Fibroblast of villous mesenchyme (primary cell): ENCODE measurements around the gene NRP2. TPM values are rescaled to one million over a fixed set of nuclear protein-coding genes. Genes with fewer than 3 reads are reported as not detected.

ENCODE experiments used
- DNase-seq: peaks from one replicate; pipeline ENCODE4 v3.0.0-alpha.2; 2010; ENCODE audit warnings: low read depth
- H3K4me3 ChIP-seq: 2 replicates; pipeline ENCODE4 v1.5.1; 2011; ENCODE audit warnings: low read depth, mild to moderate bottlenecking, low read length
- CTCF ChIP-seq: IDR thresholded peaks from 2 replicates; pipeline ENCODE4 v1.5.1; 2012; ENCODE audit warnings: low read depth, mild to moderate bottlenecking, low read length; ENCODE audit not compliant: insufficient read depth
- total RNA-seq: library from RNA; depleted of rRNA; stranded (reverse); fragments of >200 nt; gene quantifications from 2 replicates; pipeline ENCODE4 v1.2.3, GENCODE V29; 2012

NRP2 gene
- total RNA-seq, 1 donor, result 117 TPM

DNA sequence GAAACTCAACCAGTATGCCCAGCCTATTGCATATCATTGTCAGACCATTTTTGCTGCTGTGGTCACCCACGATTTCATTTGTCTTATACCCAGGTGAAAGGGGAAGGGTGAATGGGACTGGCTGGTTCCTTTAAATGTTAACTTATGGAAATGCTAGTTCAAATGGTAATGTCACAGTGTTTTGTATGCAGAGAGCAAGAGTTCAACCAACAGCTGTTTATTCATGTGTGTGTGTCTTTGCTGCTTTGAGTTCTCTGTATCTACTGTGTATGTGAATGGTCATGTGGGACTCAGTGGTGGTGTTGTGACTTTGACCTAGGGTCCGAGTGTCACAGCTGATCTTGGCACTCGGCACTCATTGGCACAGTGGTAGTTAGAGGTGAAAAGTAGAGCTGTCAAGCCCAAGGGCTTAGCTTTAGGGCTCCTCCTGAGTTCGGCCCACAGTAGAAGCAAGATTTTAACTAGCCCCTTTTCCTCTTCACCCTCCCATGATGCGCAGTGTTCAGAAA, 114.6 kb downstream of the NRP2 start:
- no peak overlapping the region for H3K4me3 ChIP-seq
- no peak for DNase-seq
- TF ChIP-seq CTCF, result no peak

- TF ChIP-seq CTCF, result no peak
- DNase-seq, result no peak
- H3K4me3 ChIP-seq, result no peak overlapping the region
These were observed 115.6 kb downstream of the NRP2 start for GRCh38 chr2:205797866-205798265.

DNA sequence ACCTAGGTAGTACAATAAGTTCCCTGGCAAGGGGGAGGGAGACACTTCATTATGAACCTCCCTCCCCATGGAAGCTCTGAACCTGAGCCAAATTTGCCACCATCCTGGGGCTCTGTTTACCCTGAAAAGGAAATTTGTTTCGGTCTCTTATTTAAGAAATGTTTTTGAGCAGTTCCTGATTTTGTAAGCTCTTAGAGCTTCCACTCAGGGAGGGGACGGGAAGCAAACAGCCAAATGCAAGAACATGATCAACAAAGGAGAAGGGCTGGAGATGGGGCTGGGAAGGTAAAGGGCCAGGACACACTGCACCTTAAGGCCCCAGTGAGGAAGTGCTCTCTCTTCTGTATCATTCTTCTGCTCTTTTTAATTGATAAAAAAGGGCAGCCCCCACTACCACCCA, 117.9 kb downstream of the NRP2 start:
- no peak for TF ChIP-seq CTCF
- peak; percentile 20 for DNase-seq
- H3K4me3 ChIP-seq, result no peak overlapping the region

DNA sequence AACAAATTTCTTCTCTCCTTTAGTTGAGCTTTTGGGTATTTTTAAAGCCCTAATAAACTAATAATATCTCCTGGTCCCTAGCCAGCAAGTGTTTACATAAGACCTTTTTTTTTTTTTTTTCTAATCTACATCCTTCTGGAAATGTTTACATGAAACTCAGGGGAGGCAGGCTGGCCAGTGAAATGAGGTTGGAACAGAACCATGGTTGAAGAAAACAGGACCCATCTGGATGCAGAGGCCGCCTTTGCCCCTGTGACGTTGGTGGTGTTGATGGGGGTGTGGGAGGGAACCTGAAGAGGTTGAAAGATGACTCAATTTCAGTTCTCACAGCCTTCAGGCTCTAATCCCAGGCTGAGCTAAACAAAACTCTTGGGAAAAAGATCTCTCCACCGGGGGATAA, 118.5 kb downstream of the NRP2 start:
- no peak overlapping the region for H3K4me3 ChIP-seq
- TF ChIP-seq CTCF, result no peak
- peak; percentile 99 for DNase-seq

DNA sequence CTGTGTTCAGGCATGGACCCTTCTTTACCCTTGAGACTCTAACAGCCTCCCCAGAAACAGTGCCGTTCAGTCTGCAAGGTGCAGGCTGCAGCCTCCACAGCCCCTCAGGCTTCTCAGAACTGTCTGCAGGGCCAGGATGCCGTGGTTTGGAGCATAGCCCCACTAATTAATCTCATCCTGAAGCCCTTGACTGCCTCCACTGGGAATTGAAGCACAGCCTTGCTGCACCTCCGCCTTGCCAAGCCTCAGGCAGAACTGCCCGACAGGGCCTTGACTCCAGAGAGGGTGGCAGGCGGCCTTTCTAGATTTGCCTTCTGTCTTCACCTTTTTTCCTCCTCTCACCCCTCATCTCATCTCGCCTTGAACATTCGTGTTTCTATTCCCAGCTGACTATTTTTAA, 119.8 kb downstream of the NRP2 start:
- H3K4me3 ChIP-seq, result no peak overlapping the region
- peak; percentile 11 for DNase-seq
- TF ChIP-seq CTCF, result no peak

- no peak for DNase-seq
- no peak for TF ChIP-seq CTCF
- no peak overlapping the region for H3K4me3 ChIP-seq
These were observed 120.6 kb downstream of the NRP2 start for GRCh38 chr2:205802941-205803340.

DNA sequence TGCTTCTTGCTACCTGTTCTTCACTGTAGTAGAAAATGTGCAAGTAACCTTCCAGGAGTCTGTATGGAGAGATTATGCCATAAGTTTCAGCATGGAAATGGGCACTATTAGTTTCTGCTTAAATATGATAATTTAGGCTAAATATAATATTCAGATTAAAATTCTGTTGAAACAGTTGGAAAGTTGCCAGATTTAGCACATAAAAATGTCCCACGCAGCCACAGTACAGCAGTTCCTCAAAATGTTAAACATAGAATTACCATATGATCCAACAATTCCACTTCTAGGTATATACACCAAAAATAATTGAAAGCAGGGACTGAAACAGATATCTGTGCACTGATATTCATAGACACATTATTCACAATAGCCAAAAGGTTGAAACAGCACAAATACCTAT, 121.2 kb downstream of the NRP2 start:
- no peak for TF ChIP-seq CTCF
- H3K4me3 ChIP-seq, result no peak overlapping the region
- DNase-seq, result no peak
